Measurements from ENCODE around the gene KBTBD12. TPM values are rescaled to one million over a fixed set of nuclear protein-coding genes. Genes with fewer than 3 reads are reported as not detected.

Gene KBTBD12
- total and polyA plus RNA-seq, 10 of the 15 experiments (the other 5 are each of a cell fraction or from before 2014, with no cell fraction given) = 0.01 to 0.11 TPM; not detected in 8

DNA sequence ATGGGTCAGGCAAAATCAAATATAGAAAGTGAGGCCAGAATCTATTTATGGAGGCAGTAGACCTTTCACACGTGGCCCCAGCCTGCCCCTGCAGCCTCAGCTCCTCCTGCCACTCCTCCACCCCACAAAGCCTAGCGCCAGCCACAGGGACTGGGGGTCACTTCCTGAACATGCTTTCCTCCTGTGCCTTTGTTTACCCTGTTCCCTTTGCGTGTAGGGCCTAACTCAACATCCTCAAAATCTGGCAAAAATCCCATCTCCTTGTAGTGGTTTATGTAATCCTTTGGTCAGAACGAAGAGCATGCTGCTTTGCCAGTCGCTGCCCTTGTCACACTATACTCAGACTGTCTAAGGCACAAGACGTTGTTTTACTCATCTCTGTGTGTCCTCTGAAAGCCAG lies 39.6 kb downstream of the KBTBD12 start:
- Histone ChIP-seq H3K9ac (ENCODE audit: control insufficient read depth, insufficient read depth, low read length) (no peak overlapping the region), H3K4me2 (ENCODE audit: control insufficient read depth, insufficient read depth) (no peak overlapping the region), H4K20me1 (ENCODE audit: control insufficient read depth, insufficient read depth) (no peaks in the 10 kb centered on the region), H3K79me2 (ENCODE audit: control insufficient read depth, insufficient read depth, low read length) (no peaks in the 10 kb centered on the region), H2AFZ (ENCODE audit: control insufficient read depth, low read depth, low read length) (no peak overlapping the region), H3K36me3 (ENCODE audit: control insufficient read depth in 2 of 2, insufficient read depth in 2 of 2, low read length in 1 of 2) (no peaks in the 10 kb centered on the region), H3K4me3 (no peak overlapping the region), H3K4me1 (ENCODE audit: control insufficient read depth, insufficient read depth, low read length) (no peaks in the 10 kb centered on the region), H3K27ac (ENCODE audit: control insufficient read depth, insufficient read depth) (no peak overlapping the region), H3K27me3 (replicated peaks in 1 of 2; ENCODE audit: control insufficient read depth in 2 of 2, insufficient read depth in 2 of 2, low read length in 1 of 2) (no peaks in the 10 kb centered on the region), H3K9me3 (replicated peaks; ENCODE audit: control insufficient read depth, insufficient read depth, low read length) (no peaks in the 10 kb centered on the region)
- ChIA-PET CTCF (interaction anchor here (0.8 to 1.9 kb wide), 2 partner anchors 164 to 302 kb away, joined by 3 to 6 read pairs; no protein-coding TSS in a partner anchor), RAD21 (ENCODE audit: unreplicated experiment) (interaction anchor here (1.4 kb wide), 1 partner anchor 192 kb away, joined by 3 read pairs; no protein-coding TSS in a partner anchor), SMC1A (ENCODE audit: uncharacterized antibody, unreplicated experiment) (interaction anchor here (0.6 kb wide), 1 partner anchor 302 kb away, joined by 3 read pairs; no protein-coding TSS in a partner anchor), POLR2A (no interaction called here)
- BruUV-seq (replicated peaks) = no TSS peak
- TF ChIP-seq, protein P1, sequence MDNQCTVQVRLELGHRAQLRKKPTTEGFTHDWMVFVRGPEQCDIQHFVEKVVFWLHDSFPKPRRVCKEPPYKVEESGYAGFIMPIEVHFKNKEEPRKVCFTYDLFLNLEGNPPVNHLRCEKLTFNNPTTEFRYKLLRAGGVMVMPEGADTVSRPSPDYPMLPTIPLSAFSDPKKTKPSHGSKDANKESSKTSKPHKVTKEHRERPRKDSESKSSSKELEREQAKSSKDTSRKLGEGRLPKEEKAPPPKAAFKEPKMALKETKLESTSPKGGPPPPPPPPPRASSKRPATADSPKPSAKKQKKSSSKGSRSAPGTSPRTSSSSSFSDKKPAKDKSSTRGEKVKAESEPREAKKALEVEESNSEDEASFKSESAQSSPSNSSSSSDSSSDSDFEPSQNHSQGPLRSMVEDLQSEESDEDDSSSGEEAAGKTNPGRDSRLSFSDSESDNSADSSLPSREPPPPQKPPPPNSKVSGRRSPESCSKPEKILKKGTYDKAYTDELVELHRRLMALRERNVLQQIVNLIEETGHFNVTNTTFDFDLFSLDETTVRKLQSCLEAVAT (IDR thresholded peaks at IDR 0.05) = no peak
- TF ChIP-seq NRF1 (conservative IDR thresholded peaks at IDR 0.05; ENCODE audit: low read depth, low read length) (no peak), STAT3 (IDR thresholded peaks at IDR 0.05; ENCODE audit: low read depth, low read length) (no peak), TAF1 (IDR thresholded peaks at IDR 0.05; ENCODE audit: borderline replicate concordance, low read depth, low read length) (no peak), MYB (IDR thresholded peaks at IDR 0.05; ENCODE audit: borderline replicate concordance, low read depth, low read length) (no peak), ZNF24 (IDR thresholded peaks at IDR 0.05) (no peak), CBFB (IDR thresholded peaks at IDR 0.05; ENCODE audit: low read depth) (no peak), BRCA1 (IDR thresholded peaks at IDR 0.05; ENCODE audit: low read depth, low read length) (no peak)
- TF ChIP-seq, protein P2, sequence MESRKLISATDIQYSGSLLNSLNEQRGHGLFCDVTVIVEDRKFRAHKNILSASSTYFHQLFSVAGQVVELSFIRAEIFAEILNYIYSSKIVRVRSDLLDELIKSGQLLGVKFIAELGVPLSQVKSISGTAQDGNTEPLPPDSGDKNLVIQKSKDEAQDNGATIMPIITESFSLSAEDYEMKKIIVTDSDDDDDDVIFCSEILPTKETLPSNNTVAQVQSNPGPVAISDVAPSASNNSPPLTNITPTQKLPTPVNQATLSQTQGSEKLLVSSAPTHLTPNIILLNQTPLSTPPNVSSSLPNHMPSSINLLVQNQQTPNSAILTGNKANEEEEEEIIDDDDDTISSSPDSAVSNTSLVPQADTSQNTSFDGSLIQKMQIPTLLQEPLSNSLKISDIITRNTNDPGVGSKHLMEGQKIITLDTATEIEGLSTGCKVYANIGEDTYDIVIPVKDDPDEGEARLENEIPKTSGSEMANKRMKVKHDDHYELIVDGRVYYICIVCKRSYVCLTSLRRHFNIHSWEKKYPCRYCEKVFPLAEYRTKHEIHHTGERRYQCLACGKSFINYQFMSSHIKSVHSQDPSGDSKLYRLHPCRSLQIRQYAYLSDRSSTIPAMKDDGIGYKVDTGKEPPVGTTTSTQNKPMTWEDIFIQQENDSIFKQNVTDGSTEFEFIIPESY (IDR thresholded peaks at IDR 0.05) = no peak
- FAIRE-seq (no peak), DNase-seq (ENCODE audit: low read depth, low spot score) (no peak), ATAC-seq (no peak)
- 45% methylated on average over 6 of the region's 6 CpGs for WGBS (ENCODE audit: insufficient coverage, insufficient replicate concordance, low lambda C conversion rate, missing lambda C conversion rate)
- in situ Hi-C loops (cut with MboI) (no loop called here), intact Hi-C loops (cut with micrococcal nuclease; ENCODE audit: unreplicated experiment) (no loop called here)

All from GM12878 (cell line).